Putamen (tissue), 1 donor: Measurements from ENCODE around the gene RAET1E.
"Not testable (repeated sequence)": the region's sequence is repeated elsewhere in the genome, so short reads cannot be mapped to it uniquely, and the experiment has no call there.

Source experiments
- DNase-seq: peaks from one replicate; pipeline ENCODE4 v3.0.0-alpha.2; 2016; ENCODE audit warnings: low spot score

Gene RAET1E

DNA sequence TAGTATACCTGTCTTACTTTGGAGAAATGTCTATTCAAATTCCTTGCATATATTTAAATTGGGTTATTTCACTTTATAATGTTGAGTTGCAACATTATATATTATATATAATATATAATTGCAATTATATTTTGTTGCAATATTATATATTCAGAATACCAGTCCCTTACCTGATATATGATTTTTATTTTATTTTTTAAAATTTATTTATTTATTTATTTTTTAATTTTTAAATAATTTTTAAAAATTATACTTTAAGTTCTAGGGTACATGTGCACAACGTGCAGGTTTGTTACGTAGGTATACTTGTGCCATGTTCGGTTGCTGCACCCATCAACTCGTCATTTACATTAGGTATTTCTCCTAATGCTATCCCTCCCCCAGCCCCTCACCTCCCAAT is 29.1 kb upstream of the RAET1E start:
- not testable (repeated sequence) for DNase-seq

- peak; percentile 33 for DNase-seq
Measured at GRCh38 chr6:149925974-149926777, 28.3 kb upstream of the RAET1E start.

DNA sequence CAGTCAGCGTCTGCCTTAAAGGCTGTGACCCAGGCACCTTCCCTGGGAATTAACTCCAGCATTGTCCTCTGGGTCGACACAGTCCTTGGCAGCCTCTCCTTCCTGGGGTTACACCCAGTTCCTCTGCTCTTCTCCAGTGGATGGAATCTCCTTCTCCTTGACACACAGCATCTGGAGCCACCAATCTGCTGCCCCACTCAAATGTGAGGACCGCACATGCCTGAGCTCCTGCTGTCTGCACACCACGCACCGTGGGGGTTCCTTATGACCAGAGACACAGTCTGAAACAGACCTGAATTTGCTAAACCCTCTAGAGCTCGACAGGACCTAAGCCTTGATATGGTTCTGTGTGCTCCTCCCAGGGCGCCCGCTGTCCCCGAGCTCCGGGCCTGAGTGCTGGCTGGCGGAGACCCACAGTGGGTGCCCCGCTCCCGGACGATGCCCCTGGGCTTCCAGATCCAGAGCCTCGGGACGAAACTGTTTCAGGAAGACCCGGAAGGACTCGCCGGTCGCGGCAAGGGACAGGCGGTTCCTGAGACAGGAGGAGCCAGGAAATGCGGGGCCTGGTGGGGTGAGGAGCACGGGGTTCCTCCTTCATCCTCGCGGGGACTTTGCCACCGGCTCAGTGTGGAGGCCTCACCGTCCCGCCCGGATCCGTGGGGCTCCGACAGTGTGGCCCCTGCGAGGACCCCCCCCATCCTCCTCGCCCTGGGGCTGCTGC is 27.5 kb upstream of the RAET1E start:
- no peak for DNase-seq

GRCh38 chr6:149924933-149925252 is 27.0 kb upstream of the RAET1E start:
- no peak for DNase-seq

DNA sequence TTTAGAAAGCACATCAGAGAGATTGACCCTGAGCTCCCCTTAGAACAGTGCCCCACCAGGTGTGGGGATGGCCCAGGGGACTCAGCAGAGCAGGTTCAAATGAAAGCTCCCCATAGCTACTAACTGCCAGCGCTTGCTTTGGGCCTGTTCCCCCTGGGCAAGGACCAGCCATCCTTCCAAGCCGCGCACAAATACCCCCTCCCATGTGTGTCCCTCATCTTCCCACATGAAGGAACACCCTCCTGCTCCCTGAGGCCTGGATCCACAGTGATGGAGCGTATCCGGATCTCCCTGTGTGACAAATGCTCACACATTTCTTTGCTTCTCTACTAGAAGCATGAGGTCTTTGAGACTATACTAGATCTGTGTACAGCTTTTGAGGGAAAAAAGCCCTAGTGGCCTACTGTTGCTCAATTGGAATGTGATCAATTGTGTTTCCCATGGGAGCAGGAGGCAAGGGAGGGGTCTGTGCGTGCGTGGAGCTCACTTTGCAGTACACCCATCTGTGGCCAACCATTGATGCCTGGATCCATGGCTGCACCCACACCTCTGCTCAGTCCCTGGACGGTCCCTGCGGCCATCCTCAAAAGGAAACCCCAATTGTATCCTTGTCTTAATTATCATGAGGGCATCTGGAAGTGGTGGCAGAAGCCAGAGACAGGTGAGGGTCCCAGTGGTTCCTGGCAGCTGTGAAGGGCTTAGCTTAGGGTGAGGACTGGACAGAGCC is 26.5 kb upstream of the RAET1E start:
- DNase-seq = no peak

- no peak for DNase-seq
Measured at GRCh38 chr6:149923327-149923986, 25.5 kb upstream of the RAET1E start.

DNA sequence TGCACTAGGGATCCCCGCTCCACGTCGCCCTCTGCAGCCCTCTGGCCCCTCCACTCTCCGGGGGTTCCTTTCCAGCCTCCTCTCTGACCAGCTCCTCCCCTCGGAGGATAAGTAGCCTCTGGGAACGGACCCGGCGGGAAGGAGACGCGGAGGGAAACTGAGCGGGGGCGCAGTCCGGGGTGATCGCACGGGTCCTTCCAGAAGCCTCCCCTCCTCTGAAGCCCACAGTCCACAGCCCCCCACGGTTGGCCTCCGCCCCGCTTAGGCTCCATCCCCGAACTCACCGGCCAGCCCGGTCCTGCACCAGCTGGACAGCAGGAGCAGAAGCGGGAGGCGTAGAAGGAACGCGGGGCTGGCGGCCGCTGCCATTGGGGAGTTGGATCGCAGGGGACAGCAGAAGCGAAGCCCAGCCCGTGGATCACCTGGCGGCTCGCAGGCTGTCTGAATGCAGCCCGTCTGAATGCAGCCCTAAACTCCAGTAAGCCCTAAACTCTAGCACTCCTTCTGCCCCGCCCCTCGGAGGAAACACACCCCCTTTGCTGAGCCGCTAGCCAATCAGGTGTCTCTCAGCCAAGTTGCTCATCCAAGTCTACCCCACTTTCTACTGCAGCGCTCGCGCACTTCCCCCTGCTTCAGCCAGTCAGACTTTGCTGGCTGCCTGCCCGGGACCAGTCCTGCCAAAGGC is 24.9 kb upstream of the RAET1E start, which contains the start of gene RAET1G:
Gene RAET1G (minus strand): TSS at position 480 of the 685 bp plus-strand sequence. CDS start 111 bp downstream, at position 369.
- peak; percentile 68 for DNase-seq

DNA sequence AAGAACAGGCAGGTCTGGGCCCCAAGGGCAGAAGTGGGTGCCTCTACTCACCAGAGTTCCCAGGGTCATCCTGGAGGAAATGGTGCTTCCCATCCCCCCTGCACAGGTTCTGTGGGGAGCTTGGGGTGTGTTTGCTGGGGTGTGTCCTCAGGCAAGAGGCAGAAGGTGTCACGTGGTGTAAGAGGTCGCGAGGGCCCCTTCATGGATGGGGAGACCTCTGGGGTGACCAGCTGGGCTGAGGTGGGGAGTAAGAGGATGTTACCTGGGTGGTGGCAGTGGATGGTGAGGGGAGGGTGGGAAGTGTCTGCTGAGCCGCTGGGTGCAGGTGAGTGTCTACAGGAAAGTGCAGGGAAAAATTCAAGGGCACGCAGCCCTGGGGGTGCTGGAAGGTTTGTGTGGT is 24.2 kb upstream of the RAET1E start:
- not testable (repeated sequence) for DNase-seq

GRCh38 chr6:149921361-149921760 is 23.4 kb upstream of the RAET1E start:
- DNase-seq = no peak

- DNase-seq = no peak
Measured at GRCh38 chr6:149919834-149920225, 21.9 kb upstream of the RAET1E start.

DNA sequence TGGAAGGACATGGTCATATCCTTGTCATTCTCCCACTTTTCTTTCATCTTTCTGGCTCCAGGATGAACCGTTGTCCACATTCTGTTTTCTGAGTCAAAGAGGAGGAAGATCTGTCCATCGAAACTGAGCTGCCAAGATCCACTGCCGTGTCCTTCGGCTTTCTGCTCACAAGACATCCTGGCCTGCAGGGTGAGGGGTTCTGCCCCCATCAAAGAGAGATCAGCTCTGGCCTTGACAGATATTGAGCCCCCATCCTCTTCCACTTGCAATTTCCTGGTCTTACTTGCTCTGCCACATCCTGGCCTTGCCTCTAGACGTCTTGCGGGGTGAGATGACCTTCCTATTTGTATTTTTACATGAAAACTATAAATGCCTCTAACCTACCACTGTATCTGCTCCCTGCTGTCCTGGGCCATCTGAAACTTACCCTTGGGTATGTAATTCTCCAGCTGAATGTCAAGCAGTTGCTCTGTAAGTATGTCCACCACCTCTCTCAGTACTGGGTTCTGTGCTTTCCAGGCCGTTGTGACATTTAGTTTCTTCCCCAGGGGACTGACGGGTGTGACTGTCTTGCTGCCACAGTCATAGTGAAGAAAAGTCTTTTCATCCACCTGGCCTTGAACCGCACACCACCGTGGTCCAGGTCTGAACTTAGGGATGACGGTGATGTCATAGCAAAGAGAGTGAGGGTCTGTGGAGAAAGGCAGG is 21.4 kb upstream of the RAET1E start:
- DNase-seq = not testable (repeated sequence)

DNA sequence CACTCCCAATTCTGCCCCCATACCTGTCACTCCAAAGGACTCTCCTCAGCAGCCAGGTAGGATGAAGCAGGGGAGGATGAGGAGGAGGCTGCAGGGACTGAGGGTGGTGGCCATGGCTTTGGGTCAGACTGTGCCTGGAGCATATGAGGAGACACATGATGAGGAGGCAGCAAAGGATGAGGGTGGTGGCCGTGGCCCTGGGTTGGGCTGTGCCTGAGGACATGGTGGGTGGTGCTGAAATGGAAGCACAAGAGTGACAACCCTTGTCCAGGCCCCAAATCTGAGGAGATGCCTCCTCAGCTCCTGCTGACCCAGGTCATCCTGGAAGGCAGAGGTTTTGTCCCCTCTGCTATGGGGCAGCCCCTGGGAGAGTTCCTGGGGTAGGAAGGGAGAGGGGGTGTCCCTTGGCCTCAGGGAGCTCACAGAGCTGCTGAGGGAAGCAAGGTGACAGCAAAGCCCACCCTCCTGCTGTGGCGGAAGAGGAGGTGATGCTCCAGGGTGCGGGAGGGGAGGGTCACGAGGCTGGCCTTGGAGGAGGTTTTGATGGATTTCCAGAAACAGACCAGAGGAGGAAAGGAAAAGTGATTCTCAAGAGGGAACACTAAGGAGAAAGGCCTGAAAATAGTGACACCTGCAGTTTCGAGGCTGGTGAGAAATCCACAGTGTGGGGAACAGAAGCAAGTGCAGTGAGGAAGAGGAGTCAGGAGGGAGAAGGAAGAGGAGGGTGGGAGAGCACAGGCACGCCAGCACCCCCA is 20.4 kb upstream of the RAET1E start:
- DNase-seq = no peak

DNA sequence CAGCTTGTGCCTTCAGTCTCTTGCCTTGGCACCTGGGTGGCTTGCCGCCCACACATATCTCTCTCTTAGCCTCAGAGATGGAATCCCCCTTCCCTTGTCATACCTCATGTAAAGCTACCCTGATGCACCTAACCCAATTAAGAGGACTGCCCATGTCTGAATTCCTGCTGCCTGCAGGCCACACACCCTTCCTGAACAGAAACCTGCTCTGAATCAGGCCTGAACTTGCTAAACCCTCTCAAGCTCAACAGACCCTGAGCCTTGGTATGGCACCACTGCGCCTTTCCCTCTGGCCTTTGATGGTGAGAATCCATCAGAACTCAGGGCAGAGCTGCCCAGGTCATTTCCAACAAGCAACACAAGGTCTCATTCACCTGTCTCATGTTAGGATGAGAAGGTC is 19.8 kb upstream of the RAET1E start:
- no peak for DNase-seq

- no peak for DNase-seq
Measured at GRCh38 chr6:149915970-149916865, 18.3 kb upstream of the RAET1E start.

GRCh38 chr6:149913540-149914240 is 15.8 kb upstream of the RAET1E start:
- DNase-seq = no peak

DNA sequence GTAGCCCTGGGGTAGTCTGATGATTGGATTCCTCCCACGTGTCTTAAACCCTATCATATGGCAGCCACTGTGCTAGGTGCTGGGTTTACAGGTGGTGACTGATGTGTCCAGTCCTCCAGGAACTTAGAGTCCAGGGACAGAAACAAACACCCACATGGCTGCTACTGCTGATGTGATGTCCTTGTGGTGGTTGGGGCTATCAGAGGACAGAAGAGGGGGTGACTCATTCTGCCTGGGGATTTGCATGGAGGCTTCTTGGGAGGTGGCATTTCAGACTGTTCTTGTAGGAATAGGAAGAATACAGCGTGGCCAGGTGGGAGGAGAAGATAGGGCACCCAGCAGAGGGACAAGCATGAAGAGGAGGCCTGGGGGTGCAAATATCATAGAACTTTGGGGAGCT is 15.2 kb upstream of the RAET1E start:
- no peak for DNase-seq

GRCh38 chr6:149912680-149913079 is 14.8 kb upstream of the RAET1E start:
- DNase-seq = not testable (repeated sequence)

- DNase-seq = no peak
Measured at GRCh38 chr6:149910721-149911151, 12.8 kb upstream of the RAET1E start.
